Measurements from ENCODE around the gene CORO1C.
A peak's percentile ranks its signal among the peaks of the same experiment; 100 is the strongest.

CORO1C gene

DNA sequence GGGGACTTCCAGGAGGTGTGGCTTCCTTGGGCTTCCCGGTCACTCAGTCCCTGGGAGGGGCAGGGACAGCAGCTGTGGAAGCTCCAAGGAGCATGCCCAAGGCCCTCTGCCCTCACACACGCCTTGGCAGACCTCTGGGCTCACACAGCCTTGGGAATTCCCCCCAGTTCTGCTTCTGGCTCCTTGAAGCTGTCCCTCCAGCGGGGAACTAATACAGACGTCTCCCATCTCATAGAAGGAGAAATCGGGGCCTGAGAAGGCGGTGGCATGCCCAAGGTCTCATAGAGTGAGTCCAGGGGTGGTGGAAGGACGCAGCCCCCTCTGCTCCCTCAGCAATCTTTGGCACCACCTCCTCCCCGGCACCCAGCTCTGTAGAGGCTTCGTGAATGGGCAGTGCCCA is 117.8 kb downstream of the CORO1C start:
- DNase-seq: no peak

GRCh38 chr12:108612788-108613282 is 118.5 kb downstream of the CORO1C start:
- no peak for DNase-seq

DNA sequence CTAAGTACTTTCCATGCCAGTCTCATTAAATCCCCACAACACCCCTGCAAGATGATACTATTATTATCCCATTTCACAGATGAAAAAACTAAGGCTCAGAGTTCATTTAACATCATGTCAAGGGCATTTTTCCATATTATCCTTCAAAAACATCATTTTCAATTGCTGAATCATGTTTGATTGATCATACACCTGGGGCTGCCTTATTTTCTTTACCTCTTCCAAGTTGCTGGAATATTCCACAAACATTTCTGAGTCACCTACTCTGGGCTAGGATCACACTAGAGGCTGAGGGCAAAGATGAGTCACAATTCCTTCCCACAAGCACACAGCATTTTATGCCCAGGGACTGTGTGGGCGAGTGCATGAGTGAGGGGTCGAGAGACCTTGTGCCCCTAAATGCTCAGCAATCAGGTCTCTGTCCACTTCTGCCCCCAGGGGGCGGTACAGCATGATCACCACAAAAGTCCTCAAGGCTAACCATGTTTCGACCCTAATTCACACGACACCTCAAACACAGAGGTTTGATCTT is 119.4 kb downstream of the CORO1C start:
- DNase-seq: peak; percentile 49

DNA sequence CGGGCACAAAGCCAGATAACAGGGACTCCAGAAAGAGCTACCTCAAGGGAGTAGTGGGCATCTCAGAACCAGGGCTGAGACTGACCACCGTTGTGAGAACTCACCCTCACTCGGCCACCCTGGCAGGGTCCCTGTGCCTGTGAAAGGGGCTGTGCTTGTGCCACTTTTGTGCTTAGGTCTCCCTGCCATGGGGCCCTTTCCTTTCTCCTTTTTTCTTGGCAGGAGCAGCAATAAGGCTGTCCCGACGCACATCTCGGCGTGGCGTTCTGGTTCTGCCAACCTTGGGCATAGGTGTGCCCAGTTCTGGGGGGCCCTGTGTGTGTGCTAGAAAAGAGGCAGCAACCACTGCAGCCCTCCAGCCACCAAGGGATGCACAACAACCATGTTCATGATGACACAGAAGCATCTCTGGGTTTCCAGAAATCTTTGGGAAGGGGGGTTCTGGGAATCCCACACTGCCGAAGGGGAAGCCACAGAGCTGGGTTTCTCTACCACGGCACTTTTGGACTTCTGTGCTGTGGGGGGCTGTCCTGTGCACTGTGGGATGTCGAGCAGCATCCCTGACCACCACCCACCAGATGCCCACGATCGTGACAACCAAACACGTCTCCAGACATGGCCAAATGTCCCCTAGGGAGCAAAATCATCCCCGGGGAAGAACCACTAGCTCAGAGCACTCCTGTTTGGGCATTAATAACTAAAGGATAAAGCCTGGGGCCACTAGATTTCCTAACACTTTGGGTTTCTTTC is 120.3 kb downstream of the CORO1C start:
- no peak for DNase-seq

GRCh38 chr12:108610336-108610815 is 120.9 kb downstream of the CORO1C start:
- DNase-seq: no peak

DNA sequence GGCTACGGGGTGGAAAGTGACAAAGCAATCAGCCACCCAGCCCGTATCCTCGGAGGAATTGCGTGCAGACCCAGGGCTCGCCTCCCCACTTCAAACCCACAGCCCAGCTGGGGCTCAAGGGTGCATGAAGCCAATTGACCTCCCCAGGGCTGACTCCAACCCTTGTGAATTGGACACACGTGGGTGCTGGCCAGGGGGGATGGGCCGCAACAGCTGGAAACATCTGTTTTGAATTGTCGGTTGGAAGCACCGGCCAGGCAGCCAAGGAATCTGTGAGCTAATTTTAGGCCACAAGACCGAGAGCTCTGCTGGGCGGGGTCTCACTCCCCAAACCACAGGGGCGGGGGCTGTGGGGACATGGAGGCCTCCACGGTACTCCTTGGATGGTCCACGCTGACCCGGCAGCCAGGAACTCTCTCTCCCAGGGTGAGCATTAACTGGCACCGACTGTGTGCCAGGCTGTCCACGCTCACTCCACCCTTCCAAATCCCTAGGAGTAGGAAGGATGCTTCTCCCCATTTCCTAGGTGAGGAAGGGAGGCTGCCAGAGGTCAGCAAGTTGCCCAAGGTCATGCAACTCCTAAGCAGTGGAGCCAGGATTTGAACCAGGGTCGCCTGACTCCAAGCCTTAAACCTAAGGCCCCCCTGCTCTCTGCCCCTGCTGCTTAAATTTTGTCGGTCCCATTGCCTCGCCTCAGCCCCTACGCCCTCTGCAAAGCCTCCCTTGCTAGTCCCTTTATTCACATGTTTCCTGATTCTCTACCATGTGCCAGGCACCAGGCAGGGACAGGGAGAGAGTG is 121.6 kb downstream of the CORO1C start:
- DNase-seq: no peak

DNA sequence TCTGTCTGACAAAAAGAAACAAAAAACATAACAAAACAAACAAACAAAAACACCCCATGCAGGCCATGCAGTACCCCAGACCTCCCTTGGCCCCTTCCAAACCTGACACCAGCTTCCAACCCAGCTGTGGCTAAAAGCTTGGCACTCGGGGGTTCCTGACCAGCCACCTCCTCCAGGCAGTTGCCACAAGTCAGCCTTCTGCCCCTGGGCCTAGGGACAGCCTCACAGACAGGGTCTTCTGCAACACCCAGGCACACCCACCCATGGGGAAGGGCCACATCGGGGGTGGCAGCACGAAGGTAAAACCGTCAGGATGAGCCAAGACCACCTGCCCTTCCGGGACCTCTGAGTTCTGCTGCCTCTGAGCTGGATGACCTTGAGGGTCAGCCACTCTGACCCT is 122.7 kb downstream of the CORO1C start:
- DNase-seq: no peak

DNA sequence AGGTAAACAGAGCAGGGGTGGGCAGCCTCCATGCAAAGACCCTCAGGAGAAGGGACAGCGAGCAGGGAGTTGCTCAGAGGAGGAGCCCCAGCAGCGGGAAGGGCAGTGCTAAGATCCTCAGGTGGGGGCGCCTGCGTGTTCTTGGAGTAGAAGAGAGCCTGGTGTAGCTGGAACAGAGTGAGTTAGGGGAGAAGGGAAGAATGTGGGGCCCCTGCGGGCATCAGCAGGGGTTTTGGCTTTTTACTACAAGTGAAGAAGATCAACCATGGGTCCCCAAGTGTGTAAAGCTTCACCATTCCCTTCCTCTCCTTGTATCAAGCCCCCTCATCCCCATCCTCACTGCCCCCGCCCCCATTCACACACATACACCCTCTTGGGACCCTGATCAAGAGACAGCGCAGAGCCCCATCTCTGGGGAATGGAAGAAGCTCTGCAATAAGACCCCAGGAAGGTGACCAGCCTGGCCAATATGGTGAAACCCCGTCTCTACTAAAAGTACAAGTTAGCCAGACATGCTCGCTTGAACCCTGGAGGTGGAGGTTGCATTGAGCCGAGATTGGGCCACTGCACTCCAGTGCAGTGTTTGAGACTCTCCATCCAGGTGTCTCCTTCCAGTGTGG is 123.2 kb downstream of the CORO1C start:
- DNase-seq: no peak

DNA sequence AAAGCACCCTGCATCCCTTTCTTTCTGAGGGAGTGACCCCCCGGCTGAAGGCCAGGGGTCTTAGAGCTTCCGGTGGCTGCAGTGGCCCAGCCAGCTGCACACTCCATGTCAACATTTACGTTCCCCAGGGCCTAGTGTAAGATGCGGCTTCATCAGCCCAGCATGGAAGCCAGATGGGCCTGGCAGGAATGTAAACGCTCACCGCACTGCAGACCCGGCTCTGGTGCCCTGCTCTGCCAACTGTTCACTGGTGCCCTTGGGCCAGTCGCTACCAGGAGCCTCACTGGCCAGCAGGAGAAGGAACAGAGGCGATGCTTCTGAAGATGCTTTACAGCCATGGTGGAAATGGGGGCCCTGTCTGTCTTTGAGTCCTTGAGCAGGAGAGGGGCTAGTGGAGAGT is 124.8 kb downstream of the CORO1C start:
- no peak for DNase-seq

DNA sequence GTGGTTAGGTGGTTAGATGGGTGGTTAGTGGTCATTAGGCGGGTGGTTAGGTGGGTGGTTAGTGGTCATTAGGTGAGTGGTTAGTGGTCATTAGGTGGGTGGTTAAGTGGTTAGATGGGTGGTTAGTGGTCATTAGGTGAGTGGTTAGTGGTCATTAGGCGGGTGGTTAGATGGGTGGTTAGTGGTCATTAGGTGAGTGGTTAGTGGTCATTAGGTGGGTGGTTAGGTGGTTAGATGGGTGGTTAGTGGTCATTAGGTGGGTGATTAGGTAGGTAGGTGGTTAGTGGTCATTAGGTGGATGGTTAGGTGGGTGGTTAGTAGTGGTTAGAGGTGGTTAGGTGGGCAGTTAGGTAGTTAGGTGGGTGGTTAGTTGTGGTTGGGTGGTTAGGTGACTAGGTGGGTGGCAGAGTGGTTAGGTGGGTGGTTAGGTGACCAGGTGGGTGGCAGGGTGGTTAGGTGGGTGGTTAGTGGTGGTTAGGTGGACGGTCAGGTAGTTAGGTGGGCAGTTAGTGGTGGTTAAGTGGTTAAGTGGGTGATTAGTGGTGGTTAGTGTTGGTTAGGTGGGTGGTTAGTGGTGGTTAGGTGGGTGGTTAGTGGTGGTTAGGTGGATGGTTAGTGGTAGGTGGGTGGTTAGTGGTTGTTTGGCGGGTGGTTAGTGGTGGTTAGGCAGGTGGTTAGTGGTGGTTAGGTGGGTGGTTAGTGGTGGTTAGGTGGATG is 125.5 kb downstream of the CORO1C start:
- DNase-seq: no peak

DNA sequence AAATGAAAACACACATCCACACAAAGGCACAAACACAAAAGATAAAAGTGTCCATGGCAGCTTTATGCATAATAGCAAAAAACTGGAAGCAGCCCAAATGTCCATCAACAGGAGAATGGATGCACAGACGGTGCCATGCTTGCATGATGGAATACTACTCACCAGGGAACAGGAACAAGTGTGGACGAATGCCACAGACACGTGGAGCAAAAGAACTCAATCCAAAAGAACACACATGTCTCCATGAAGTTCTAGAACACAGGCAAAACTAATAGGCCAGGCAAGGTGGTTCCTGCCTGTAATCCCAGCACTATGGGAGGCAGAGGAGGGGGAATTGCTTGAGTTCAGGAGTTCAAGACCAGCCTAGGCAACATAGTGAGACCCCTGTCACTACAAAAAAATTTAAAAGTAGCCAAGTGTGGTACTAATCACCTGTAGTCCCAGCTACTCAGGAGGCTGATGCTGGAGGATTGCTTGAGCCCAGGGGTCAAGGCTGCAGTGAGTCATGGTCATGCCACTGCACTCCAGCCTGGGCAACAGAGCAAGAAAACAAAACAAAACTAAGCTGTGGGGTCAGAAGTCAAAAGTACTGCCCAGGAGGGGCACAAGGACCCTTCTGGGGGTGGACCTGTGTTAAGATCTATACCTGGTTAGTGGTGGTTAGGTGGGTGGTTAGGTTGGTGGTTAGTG is 126.2 kb downstream of the CORO1C start:
- DNase-seq: no peak

GRCh38 chr12:108604208-108604941 is 126.9 kb downstream of the CORO1C start:
- no peak for DNase-seq

DNA sequence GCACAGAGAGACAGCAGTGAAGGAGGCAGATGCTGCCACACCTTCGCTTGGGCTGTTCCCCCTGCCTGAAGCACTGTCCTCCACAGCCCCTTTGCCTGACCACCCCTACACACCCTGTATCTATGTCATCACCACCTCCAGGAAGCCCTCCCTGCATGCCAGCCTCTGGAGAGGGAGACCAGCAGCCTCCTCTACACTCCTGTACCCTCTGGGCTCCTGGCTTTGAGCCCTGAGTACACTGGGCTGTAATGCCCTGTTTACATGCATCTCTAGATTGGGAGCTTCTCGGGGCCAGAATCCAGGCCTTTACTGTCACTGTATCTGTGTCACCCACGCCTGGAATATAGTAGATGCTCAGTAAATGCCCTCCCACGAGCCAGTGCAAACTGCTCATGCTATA is 127.6 kb downstream of the CORO1C start:
- no peak for DNase-seq

DNA sequence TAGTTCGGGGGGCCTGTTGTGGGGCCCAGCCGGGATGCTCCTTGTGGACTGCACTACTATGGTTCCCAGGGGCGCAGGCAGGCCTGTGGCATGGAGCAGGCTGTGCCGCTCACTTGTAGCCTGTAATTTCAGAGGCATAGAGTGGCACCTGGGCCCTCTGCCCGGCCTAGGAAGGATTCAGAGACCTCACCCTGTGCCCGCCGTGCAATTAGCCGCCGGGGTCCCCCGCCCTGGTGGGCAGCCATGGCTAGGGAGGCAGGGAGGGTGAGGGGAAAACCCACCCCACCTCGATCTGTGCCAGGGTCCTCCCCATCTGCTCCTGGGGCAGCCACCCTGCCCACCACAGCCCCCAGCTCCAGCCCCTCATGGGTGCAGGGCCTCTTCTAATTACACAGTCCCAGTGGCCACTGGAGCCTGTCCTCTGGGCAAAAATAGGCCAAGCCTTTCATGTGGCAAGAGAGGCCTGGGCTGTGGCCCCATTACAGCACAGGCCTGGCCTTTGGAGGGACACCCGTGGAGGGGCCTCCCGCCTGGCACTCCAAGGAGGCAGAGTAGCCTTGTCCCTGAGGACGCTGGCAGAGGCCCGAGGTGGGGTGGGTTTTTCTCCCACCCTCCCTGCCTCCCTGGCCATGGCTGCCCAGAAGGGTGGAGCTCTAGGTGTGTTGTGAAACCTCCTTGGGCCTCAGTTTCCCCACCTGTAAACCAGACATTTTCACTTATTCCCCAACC is 128.2 kb downstream of the CORO1C start:
- DNase-seq: no peak

DNA sequence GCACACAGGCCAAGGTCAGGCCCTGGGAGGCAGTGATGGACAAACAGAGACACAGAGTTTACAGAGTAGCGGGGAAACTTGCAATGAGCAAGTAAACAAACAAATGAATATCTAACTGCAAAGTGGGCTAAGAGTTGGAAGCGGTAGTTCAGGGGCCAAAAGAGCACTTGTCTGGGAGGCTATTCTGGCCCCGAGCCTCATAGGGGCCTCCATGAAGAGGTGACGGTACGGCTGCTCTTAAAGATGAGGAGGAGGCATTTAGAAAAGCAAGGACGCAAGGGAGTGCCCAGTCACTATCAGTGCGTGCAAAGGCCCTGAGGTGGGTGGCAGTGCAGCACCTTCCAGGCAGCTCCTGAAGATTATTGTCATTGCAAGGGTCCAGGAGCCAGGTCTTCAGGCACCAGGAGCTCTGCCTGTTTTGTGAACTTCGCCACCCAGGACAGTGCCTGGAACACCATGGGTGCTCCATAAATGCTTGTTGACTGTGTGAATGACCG is 129.1 kb downstream of the CORO1C start:
- no peak for DNase-seq

DNA sequence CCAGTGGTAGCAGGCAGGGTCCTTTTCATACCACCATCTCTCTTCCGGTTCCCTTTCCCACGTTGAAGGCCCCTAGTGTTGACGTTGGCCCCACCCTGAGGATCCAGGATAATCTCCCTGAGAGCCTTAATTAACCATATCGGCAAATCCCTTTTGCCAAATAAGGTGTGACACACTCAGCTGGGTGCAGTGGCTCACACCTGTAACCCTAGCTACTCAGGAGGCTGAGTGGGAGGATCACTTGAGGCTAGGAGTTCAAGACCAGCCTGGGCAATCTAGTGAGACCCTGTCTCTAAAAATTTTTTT is 130.7 kb downstream of the CORO1C start:
- no peak for DNase-seq

GRCh38 chr12:108599948-108600701 is 131.2 kb downstream of the CORO1C start:
- no peak for DNase-seq

DNA sequence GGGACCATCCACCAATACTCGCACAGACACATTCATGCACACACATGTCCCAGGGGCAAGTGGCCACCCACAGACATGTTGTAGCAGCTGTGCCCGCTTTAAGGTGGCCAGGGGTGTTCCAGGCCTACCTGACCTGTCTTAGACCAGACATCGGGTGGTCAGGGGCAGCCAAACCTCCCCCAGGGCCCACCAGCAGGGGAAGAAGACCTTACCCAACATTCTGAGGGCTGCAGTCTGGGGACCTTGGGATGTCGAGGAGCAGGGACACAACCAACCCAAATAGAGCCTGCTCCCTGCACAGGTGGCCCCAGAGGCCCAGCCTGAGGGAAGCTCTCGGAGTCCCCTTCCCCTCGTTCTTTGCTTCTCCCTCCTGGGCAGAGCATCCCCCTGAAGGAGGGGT is 131.8 kb downstream of the CORO1C start:
- DNase-seq: no peak

GRCh38 chr12:108598553-108599250 is 132.6 kb downstream of the CORO1C start:
- DNase-seq: no peak
